H9 (cell line): Measurements from ENCODE around the gene SFRP5. TPM values are rescaled to one million over a fixed set of nuclear protein-coding genes. Genes with fewer than 3 reads are reported as not detected.
A peak's percentile ranks its signal among the peaks of the same experiment; 100 is the strongest.

Experiments used
- DNase-seq: peaks from one replicate; pipeline ENCODE4 v3.0.0-alpha.2; 2017
- H2AFZ ChIP-seq: one replicate; pipeline ENCODE4 v1.6.1; 2013; ENCODE audit warnings: mild to moderate bottlenecking, low read length, control low read depth, moderate library complexity
- H2AK5ac ChIP-seq: 2 replicates; pipeline ENCODE4 v1.6.1; 2013; ENCODE audit warnings: low read length, control low read depth, mixed read lengths; ENCODE audit not compliant: insufficient read length
- H2BK120ac ChIP-seq: one replicate; pipeline ENCODE4 v1.6.1; 2013; ENCODE audit warnings: low read depth, mild to moderate bottlenecking, low read length, control low read depth, inconsistent platforms; ENCODE audit not compliant: poor library complexity, severe bottlenecking
- H2BK12ac ChIP-seq: 2 replicates; pipeline ENCODE4 v1.6.1; 2013; ENCODE audit warnings: low read length, control low read depth, mixed read lengths, low read depth; ENCODE audit not compliant: insufficient read length
- H2BK15ac ChIP-seq: 2 replicates; pipeline ENCODE4 v1.6.1; 2013; ENCODE audit warnings: low read depth, low read length, control low read depth
- H2BK20ac ChIP-seq: one replicate; pipeline ENCODE4 v1.6.1; 2013; ENCODE audit warnings: low read depth, mild to moderate bottlenecking, low read length, control low read depth, inconsistent platforms; ENCODE audit not compliant: poor library complexity, severe bottlenecking
- H2BK5ac ChIP-seq: 2 replicates; pipeline ENCODE4 v1.6.1; 2013; ENCODE audit warnings: low read length, control low read depth, mixed read lengths; ENCODE audit not compliant: insufficient read length
- H3K14ac ChIP-seq: 2 replicates; pipeline ENCODE4 v1.6.1; 2013; ENCODE audit warnings: low read length, control low read depth; ENCODE audit not compliant: insufficient read depth
- H3K18ac ChIP-seq: 2 replicates; pipeline ENCODE4 v1.6.1; 2013; ENCODE audit warnings: low read depth, mild to moderate bottlenecking, mixed read lengths, low read length, control low read depth; ENCODE audit not compliant: insufficient read length
- H3K23ac ChIP-seq: 2 replicates; pipeline ENCODE4 v1.6.1; 2013; ENCODE audit warnings: low read length, control low read depth, mixed read lengths, low read depth; ENCODE audit not compliant: insufficient read length
- H3K23me2 ChIP-seq: 2 replicates; pipeline ENCODE4 v1.6.1; 2013; ENCODE audit warnings: low read depth, mild to moderate bottlenecking, mixed read lengths, low read length, control low read depth; ENCODE audit not compliant: insufficient read length, poor library complexity, severe bottlenecking
- H3K27ac ChIP-seq: 2 replicates; pipeline ENCODE4 v1.5.1; 2013; ENCODE audit warnings: low read length, control low read depth, mixed read lengths, low read depth; ENCODE audit not compliant: insufficient read length
- H3K27me3 ChIP-seq: 2 replicates; pipeline ENCODE4 v1.6.1; 2013; ENCODE audit warnings: low read length, control low read depth, inconsistent platforms; ENCODE audit not compliant: insufficient read depth
- H3K4ac ChIP-seq: 2 replicates; pipeline ENCODE4 v1.6.1; 2013; ENCODE audit warnings: low read depth, mild to moderate bottlenecking, control low read depth, inconsistent platforms, low read length, moderate library complexity
- H3K4me1 ChIP-seq: 2 replicates; pipeline ENCODE4 v1.6.1; 2013; ENCODE audit warnings: low read length, control low read depth, inconsistent platforms; ENCODE audit not compliant: insufficient read depth
- H3K4me2 ChIP-seq: 2 replicates; pipeline ENCODE4 v1.6.1; 2013; ENCODE audit warnings: low read length, control low read depth, mixed read lengths; ENCODE audit not compliant: insufficient read length, insufficient read depth
- H3K56ac ChIP-seq: 2 replicates; pipeline ENCODE4 v1.6.1; 2013; ENCODE audit warnings: low read depth, mild to moderate bottlenecking, mixed read lengths, low read length, control low read depth; ENCODE audit not compliant: insufficient read length
- H3K79me1 ChIP-seq: 2 replicates; pipeline ENCODE4 v1.6.1; 2013; ENCODE audit warnings: low read depth, mild to moderate bottlenecking, moderate library complexity, low read length, control low read depth, inconsistent platforms; ENCODE audit not compliant: insufficient read depth, poor library complexity, severe bottlenecking
- H3K79me2 ChIP-seq: 2 replicates; pipeline ENCODE4 v1.6.1; 2013; ENCODE audit warnings: low read length, control low read depth, inconsistent platforms; ENCODE audit not compliant: insufficient read depth
- H3K9ac ChIP-seq: 2 replicates; pipeline ENCODE4 v1.6.1; 2013; ENCODE audit warnings: low read length, control low read depth, mixed read lengths; ENCODE audit not compliant: insufficient read length; ENCODE audit errors: extremely low read depth
- H3K9me3 ChIP-seq: one replicate; pipeline ENCODE4 v1.6.1; 2013; ENCODE audit warnings: low read depth, low read length, inconsistent platforms; ENCODE audit not compliant: control insufficient read depth
- H3T11ph ChIP-seq: one replicate; pipeline ENCODE4 v1.6.1; 2013; ENCODE audit warnings: mild to moderate bottlenecking, low read length, control low read depth, inconsistent platforms
- H4K20me1 ChIP-seq: one replicate; pipeline ENCODE4 v1.6.1; 2013; ENCODE audit not compliant: control insufficient read depth, insufficient read length, insufficient read depth
- H4K5ac ChIP-seq: 2 replicates; pipeline ENCODE4 v1.6.1; 2013; ENCODE audit warnings: low read depth, mild to moderate bottlenecking, mixed read lengths, low read length, control low read depth; ENCODE audit not compliant: insufficient read length
- H4K8ac ChIP-seq: replicated peaks from 2 replicates; pipeline ENCODE4 v1.6.1; 2013; ENCODE audit warnings: low read length, control low read depth, mixed read lengths, low read depth; ENCODE audit not compliant: insufficient read length
- H4K91ac ChIP-seq: 2 replicates; pipeline ENCODE4 v1.6.1; 2013; ENCODE audit warnings: low read depth, mild to moderate bottlenecking, moderate library complexity, mixed read lengths, low read length, control low read depth; ENCODE audit not compliant: insufficient read length
- H3K27ac Mint-ChIP-seq, 3 experiments: 2 replicates in 2 of 3; 3 replicates in 1 of 3; pipeline ENCODE4 v1.8.0; 2020 to 2021; ENCODE audit warnings: mixed read lengths in 3 of 3, mild to moderate bottlenecking in 1 of 3, moderate library complexity in 1 of 3
- H3K27me3 Mint-ChIP-seq: 2 replicates; pipeline ENCODE4 v1.8.0; 2021; ENCODE audit warnings: low read depth, mild to moderate bottlenecking, moderate library complexity, mixed read lengths
- H3K36me3 Mint-ChIP-seq, 3 experiments: 2 replicates in 2 of 3; 3 replicates in 1 of 3; pipeline ENCODE4 v1.8.0; 2020 to 2021; ENCODE audit warnings: low read depth in 3 of 3, mixed read lengths in 3 of 3; ENCODE audit not compliant: insufficient read depth in 1 of 3
- H3K4me1 Mint-ChIP-seq, 2 experiments: 2 replicates each; pipeline ENCODE4 v1.8.0; 2020; ENCODE audit warnings: mixed read lengths in 2 of 2
- H3K4me3 Mint-ChIP-seq, 2 experiments: 2 replicates in 1 of 2; 3 replicates in 1 of 2; pipeline ENCODE4 v1.8.0; 2020 to 2021; ENCODE audit warnings: mild to moderate bottlenecking in 2 of 2, mixed read lengths in 2 of 2, moderate library complexity in 1 of 2
- H3K9me3 Mint-ChIP-seq, 2 experiments: 2 replicates in 1 of 2; 3 replicates in 1 of 2; pipeline ENCODE4 v1.8.0; 2020; ENCODE audit warnings: mild to moderate bottlenecking in 2 of 2, mixed read lengths in 2 of 2, moderate library complexity in 1 of 2
- CTCF ChIP-seq: fragments of 200-600 bp; sonication (generic); conservative IDR thresholded peaks from 3 replicates; pipeline ENCODE4 v1.8.0; 2021; ENCODE audit warnings: antibody characterized with exemption, mild to moderate bottlenecking
- whole genome bisulfite sequencing: extraction: QIAGEN DNeasy Blood & Tissue Kit; methylation state at CpG from one replicate; pipeline ENCODE4 v1.1.7; 2013; ENCODE audit warnings: missing lambda C conversion rate, low lambda C conversion rate, mixed read lengths; ENCODE audit not compliant: insufficient read length; ENCODE audit errors: extremely low coverage; 5-methylcytosine and 5-hydroxymethylcytosine counted together
- total RNA-seq: library from RNA; stranded (reverse); gene quantifications from 2 replicates; pipeline ENCODE4 v1.2.1, GENCODE V29; 2021

Gene SFRP5
- total RNA-seq, 1 experiment from 2014 or later = 1.7 TPM

- no peak overlapping the region for H2BK15ac ChIP-seq
These were observed 53.6 kb downstream of the SFRP5 start for GRCh38 chr10:97718178-97718577.

More at GRCh38 chr10:97718178-97718577, 53.6 kb downstream of the SFRP5 start:
- H3K27me3 Mint-ChIP-seq = peaks cover 2% of the 10 kb centered on the region; the same call in 1 of the 2 replicates
- no peak overlapping the region for H4K5ac ChIP-seq
- H3K27ac Mint-ChIP-seq = peak overlapping the region; percentile 45 to 94 (median 54); a peak in 5 of 7 replicates
- H3K9ac ChIP-seq = no peak overlapping the region
- no peaks in the 10 kb centered on the region for H3K9me3 Mint-ChIP-seq
- peaks cover 39 to 47% of the 10 kb centered on the region in 2 experiments for H3K4me1 Mint-ChIP-seq
- no peak overlapping the region for H3K14ac ChIP-seq
- H3K79me1 ChIP-seq = no peaks in the 10 kb centered on the region
- no peaks in the 10 kb centered on the region for H4K20me1 ChIP-seq
- H3T11ph ChIP-seq = no peak overlapping the region
- no peak overlapping the region for H3K4me2 ChIP-seq
- no peak overlapping the region for H2BK120ac ChIP-seq
- H3K36me3 Mint-ChIP-seq = peaks cover 16 to 43% (median 38%) of the 10 kb centered on the region in 3 experiments
- H3K4me3 Mint-ChIP-seq = no peak overlapping the region
- H4K8ac ChIP-seq = no peak overlapping the region
- WGBS = no CpG with 5 or more reads among the region's 6 CpGs
- no peak overlapping the region for H2AFZ ChIP-seq
- H3K27me3 ChIP-seq = no peaks in the 10 kb centered on the region
- H3K4me1 ChIP-seq = peaks cover 8% of the 10 kb centered on the region; the same call in 1 of the 2 replicates
- H3K79me2 ChIP-seq = no peaks in the 10 kb centered on the region
- H4K91ac ChIP-seq = no peak overlapping the region
- H3K27ac ChIP-seq = no peak overlapping the region
- H3K4ac ChIP-seq = no peak overlapping the region
- no peak overlapping the region for H2AK5ac ChIP-seq
- H3K56ac ChIP-seq = no peak overlapping the region
- no peak for TF ChIP-seq CTCF
- no peak overlapping the region for H3K18ac ChIP-seq
- H2BK20ac ChIP-seq = no peak overlapping the region
- H2BK5ac ChIP-seq = no peak overlapping the region
- H3K9me3 ChIP-seq = no peaks in the 10 kb centered on the region
- H2BK12ac ChIP-seq = no peak overlapping the region
- no peak overlapping the region for H3K23ac ChIP-seq
- peaks cover 17% of the 10 kb centered on the region for H3K23me2 ChIP-seq
- DNase-seq = no peak
